NCI-H1092 (cell line): ENCODE measurements around the gene CHMP2B.

Experiments
- DNase-seq: peaks from one replicate; lab custom pipeline; 2025; lab: John Stamatoyannopoulos, UW

The CHMP2B gene, protein sequence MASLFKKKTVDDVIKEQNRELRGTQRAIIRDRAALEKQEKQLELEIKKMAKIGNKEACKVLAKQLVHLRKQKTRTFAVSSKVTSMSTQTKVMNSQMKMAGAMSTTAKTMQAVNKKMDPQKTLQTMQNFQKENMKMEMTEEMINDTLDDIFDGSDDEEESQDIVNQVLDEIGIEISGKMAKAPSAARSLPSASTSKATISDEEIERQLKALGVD

DNA sequence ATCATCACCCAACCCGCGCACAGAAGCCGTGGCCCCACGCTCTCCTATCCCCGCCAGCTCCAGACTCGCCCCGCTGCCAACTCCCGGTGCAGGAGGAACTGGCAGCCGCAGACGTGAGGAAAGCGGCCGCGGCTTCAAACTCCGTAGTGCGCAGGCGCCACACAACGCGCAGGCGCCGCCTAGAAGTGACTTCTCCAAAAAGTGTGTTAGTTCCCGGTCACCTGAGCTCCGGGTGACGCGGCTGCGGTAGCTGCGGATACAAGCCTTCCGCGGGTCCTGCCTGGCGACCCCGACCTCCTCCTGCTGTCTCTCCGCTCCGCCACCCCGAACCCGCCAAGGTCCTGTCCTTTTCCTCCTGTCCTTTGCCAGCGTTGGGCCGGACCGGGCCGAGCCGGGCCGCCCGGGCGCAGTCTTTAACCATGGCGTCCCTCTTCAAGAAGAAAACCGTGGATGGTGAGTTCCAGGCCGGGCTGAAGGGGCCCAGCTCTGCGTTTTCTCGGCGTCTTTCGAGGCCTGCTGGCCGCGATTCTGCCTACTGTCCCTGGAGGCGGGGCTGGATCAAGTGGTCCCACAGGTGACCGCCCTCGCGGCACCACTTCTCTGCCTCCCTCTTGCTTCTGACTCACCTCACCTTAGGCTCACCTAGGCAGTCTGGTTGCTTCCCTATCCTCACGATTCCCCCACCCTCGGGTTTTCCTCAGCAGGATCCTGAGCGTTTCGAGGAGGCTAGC is at the start of gene CHMP2B:
CHMP2B (plus strand) TSS at position 206 of the 731 bp plus-strand sequence; CDS start at position 420, 214 bp downstream.
- DNase-seq = peak; percentile 74

DNA sequence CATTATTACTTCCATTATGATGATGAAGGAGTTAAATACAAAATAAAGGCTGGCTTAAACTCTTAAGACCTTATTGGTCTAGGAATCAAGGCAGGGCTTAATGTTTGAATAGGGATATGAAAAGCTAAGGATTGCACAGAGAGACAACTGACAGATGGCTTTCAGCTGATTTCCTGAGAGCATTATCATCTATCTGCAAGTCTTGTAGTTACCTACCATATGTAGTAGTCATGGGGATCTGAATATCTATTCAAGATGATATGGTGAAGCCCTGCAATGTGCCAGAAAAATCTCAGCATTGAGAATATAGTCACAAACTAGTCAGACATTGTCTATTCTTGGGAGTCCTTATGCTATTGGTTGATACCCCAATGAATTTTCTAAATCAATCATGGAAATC is 47.5 kb upstream of the CHMP2B start:
- DNase-seq = no peak

DNA sequence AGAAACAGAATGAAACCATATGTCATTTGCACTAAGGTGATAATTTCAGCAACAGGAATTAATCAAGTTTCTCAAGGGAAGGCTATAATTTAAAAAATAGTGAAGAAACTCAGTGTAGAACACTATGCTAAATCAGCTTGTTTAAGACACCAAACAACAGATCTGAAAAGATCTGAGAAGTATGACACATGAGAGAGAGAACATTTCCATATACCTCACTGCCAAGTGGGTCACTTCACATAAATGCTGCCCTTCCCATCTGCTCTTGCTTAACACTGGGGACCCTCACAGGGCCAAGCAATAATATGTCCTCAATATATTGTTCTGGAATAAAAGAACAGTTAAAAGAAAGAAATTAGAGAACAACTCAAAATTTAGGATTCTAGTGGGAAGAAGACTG is 45.6 kb upstream of the CHMP2B start:
- no peak for DNase-seq

DNA sequence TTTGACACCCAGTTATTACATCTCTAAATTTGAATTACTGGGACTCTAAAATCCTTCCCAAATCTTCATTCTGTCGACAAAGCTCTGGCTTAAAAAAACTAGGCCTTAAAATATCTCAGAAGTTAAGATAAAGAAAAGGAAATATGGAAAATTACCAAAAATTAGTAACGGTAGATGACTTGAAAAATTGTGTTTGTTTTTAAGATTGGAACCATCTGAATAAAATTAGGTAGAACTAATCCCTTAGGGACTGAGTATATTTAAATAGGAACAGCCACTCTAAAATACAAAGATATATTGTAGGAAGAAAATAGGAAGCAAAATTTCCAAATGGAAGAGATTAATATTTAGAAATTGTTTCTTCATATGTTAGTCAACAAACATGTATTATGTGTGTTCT is 45.1 kb upstream of the CHMP2B start:
- no peak for DNase-seq

DNA sequence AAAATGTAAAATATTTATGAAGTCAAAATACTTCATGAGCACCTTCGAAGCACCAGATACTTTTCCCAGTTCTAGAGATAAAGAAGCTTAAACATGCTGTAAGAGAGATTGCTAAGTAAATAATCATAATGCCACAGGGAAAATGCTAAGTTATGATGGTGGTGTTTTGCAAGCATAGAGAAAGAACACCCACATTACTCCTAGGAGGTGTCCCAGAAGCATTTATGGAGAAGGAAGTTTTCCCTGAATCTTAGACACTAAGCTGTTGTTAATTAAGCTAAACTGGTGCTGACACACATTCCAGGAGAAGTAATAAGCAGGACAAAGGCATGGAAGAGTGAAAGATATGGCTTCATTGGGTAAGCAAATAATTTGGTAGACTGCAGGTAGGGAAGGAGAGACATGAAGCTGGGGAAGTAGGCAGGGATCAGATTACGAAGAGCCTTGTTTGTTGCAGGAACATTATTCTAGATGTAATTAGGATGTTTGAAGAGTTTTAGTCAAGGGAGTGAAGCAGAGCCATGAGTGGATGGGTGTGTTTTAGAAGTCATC is 40.4 kb upstream of the CHMP2B start:
- no peak for DNase-seq

DNA sequence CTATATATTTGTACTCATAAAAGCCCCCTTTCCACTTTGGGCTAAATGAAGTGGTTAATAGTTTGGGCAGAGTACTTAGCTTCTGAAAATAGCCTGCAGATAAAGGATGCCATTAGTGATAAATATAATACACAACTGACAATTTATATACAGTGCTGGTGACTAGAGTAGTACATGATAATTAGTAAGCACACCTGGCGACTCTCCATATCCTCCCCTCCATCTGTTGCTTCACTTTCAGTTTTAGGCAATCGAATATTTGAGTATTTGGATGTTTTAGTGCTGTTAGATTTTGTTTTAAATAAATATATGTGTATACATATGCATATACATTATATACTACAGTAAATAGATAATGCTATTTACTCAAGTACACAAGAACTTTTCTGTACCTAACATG is 35.9 kb upstream of the CHMP2B start:
- no peak for DNase-seq

DNA sequence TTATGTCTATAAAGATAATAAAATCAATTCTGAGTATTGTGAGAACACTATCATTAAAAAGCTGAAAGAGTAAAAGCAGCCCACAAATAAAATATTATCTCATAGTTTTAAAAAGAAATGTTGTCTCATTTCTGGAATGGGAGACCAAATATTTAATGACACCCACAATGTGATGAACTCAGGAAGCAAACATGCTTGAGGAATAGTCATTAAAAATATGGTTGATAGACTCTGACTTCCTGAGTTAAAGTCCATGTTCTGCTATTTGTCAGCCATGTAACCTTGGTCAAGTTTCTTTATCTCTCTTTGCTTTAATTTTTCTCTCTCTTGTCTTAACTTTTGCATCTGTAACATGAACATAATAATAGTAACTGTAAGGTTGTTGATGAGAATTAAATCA is 35.5 kb upstream of the CHMP2B start:
- DNase-seq = no peak

DNA sequence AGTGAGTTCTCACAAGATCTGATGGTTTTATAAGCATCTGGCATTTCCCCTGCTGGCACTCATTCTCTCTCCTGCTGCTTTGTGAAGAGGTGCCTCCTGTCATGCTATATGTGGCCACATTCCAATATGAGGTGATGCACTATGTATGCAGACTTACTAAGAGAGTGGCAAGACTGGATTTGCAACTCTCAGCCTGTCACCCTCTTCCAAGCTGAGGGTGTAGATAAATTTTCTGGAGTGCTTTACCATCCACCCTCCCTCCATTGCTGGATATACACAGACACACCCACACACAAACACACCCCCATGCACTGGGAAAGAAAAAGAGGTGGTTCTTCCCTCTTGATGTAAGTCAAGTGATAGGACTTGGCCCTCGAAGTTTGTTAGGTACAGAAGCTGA is 30.2 kb upstream of the CHMP2B start:
- DNase-seq = no peak

DNA sequence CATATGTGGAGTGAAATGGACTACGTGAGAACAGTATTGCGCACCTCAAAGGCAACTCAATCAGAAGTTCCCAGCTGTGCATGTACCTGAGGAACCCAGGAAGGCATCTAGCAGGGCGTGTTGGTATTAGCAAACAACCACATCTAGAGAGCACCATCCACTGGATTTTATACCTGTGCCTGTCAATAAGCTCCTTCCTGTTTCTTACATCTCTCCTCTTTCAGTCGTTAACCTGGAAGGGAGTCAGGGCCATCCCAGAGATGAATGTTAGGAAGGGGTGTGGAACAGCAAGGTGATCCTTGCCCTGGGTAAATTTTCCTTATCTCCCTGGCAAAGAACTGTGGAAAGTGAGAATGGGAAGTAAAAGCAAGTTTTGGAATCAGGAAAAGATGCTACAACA is 29.6 kb upstream of the CHMP2B start:
- DNase-seq = no peak

DNA sequence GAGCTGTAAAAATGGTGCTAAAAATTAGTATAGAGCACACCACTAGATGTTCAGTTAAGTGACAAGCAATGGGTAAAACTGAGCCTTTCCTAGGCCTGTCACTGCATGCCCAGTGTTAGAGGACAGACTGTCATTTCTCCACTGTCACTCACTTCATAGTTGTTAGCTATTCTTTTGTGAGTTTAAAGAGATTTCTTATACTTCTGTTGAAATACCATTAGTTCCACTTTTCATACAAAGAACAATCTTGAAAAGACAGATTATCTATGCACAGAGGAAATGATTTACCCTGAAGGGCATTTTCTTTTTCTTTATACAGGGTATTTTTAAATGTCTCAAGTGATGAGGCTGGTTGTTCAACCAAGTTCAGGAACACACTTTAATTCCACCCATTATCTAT is 28.3 kb upstream of the CHMP2B start:
- no peak for DNase-seq

DNA sequence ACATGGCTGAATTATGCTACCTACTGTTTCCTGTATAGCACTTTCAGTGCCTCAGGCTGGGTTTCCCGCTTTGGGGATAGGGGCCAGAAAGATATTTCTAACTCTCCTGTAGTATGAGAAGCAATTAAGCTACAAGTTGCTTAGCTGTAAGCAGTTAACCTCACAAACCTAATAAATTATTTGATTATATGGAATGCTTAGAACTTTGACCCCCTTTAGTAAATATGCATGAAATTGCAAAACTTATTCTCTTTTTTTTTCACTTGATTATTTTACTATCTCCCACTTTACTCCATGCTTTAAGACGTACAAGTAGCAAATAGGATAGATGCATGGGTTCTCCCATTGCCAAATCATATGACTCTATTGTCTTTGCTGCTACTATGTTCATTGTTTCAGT is 27.5 kb upstream of the CHMP2B start:
- no peak for DNase-seq

DNA sequence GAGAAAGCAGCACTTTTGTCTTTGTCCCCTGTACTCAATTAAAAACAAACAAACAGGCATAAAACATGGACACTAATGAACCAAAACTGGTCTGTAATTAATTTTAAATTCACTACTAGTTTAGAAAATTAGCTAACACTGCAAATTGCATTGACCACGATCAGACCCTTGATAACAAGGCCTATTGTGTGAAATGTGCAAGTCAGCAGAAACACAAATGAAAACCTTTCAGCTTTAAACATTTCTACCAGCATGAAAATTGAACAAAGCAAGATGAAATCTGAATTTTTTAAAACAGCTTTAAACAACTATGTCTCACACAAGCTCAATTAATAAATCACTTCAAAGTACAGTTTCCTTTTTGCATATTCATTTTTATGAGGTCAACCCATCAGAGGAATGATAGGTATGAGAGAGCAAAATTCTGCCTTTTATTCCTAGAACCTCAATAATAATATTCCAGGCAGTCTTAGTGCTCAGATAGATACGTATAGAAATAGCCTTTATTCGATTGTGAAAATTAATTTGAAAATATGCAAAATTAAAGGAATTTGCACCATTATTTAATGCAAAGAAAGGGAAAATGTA is 27.0 kb upstream of the CHMP2B start:
- no peak for DNase-seq

DNA sequence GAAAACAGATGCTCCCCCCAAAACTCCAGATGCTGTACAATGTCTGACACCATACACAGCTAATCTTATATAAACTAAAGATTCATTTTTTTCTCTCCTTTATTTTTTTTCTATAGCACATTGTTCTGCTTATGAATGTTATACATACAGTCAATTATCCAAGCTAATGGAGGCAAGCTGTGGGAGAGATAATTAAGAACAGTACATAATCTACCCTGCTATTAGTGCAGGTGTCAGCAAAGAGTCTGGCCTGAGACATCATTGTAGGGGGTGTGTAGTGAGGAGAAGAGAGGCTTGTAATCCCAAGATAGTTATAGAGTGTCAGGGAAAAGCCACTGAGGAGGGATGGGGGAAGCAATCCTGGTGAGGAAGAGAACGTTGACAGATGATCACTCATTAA is 25.4 kb upstream of the CHMP2B start:
- DNase-seq = no peak

DNA sequence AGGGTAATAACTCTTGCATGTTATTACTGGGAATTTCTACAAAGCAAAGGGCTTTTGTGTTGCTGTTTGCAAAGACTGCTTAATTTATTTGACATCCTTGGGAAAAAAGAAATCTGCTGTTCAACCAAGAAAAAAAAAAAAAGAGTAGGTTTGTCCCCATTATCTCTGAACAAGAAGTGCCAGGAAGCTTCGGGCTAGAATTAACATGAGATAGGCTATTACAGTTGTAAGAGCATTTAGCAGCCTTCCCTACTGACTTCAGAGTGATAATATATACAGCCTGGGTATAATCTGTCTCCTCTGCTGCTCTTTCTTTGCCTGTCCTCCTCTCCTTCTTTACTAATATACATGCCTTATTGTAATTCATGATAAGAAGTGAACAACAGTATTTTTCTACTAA is 23.3 kb upstream of the CHMP2B start:
- no peak for DNase-seq

DNA sequence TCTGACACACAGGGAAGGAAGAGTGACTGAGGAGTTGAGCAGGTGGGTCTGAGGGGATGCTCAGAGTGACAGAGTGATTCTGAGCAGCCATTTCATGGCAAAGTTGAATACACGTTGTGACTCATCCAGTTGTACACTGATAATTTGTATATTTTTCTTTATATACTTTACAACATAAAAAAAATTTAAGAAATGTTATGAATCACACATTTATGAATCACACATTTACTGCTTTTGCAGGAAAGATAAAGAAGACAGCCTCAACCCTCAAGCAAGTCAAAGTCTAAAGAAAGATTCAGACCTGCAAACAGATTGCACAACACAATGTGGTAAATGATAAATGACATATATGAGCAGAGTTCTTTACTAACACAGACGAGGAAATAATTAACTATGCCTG is 21.0 kb upstream of the CHMP2B start:
- no peak for DNase-seq

DNA sequence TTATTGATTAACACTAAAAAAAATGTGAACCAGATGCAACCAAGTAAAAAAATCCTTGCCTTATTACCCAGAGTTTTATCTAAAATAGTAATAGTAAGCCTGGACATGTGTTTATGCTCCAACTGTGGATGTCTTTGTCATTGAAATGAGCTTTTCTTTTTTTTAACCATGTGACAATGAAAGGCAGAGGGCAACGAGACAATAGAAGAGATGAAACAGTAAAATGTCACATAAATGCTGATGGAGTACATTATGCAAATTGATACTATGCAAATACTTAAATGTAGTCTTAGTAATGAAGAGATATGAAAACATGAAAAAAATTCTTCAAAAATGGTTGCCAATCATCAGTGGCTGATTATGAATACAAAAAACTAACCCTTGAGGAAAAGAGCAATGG is 20.5 kb upstream of the CHMP2B start:
- no peak for DNase-seq

DNA sequence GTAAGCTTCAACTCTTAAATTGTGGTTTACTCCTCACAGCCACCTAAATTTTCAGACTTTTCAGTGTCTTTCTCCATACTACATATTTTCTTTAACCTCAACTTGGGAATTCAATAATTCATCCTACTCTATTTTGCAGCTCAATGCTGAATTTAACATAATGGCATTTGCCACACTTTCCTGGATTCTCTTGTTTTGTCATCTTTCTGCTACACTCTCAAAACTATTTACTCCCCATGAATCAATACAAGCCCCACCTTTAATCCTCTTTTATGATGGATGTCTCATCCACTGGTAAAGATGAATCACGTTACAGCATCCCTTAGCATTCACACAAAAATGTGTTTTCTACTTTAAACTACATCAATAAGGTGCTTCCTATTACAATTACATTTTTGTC is 19.6 kb upstream of the CHMP2B start:
- DNase-seq = no peak

DNA sequence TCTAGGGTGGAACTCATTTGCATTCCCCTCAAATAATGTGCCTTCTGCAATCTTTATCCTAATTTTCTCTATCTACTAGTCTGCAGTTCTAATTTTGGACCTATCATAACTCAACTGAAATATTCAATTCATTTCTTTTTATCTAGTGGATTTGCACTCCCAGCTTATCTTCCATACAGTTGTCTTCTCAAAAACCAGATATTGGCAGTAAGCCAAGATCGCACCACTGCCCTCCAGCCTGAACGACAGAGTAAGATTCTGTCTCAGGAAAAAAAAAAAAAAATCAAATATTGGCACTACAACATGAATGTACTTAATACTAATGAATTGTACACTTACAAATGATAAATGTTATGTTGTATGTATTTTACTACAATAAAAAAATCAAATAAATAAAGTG is 18.0 kb upstream of the CHMP2B start:
- DNase-seq = no peak

DNA sequence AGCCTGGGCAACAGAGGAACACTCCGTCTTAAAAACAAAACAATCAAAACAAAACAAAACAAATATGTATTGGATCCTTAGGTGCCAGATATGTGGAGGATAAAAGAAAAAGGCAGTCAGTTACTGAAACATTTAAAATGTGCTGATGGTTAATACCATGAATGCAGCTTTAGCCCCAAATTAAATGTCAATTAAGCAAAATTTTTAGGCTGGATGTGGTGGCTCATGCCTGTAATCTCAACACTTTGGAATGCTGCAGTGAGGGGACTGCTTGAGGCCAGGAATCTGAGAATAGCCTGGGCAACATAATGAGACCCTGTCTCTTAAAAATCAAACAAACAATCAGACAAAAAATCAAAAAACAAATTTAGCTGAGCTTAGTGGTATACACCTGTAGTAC is 8.5 kb upstream of the CHMP2B start:
- no peak for DNase-seq

DNA sequence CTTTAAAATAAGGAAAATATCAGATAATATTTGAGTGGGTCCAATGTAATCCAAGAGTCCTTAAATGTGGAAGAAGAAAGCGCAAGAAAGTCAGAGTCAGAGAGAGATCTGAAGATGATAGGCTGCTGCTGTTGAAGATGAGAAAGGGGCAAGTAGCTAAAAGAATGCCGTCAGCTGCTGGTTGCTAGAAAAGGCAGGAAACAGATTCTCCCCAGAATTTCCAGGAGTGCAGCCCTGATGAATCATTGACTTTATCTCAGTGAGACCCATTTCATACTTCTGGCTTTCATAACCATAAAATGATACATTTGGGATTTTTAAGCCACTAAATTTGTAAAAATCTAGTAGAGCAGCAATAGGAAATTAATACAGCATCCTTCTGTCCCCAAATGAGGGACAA is 7.5 kb upstream of the CHMP2B start:
- no peak for DNase-seq

DNA sequence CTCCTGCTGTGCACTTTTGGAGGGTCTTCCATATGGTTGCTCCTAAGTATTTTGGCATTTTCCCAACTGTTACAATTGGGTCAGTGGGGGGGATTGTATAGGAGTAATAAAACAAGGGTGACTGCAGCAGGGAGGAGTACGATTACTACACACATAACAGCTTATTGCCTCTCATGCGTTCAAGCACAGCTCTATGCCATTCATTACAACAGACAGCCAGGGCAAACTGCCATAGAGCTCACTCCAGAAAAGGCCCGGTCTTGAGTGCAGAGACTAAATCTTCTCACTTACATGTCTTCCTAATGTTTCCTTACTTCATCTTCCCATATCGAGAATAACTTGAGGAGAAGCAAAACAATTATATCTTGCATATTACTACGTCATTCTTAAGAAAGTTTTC is 1.4 kb upstream of the CHMP2B start:
- DNase-seq = peak; percentile 26

DNA sequence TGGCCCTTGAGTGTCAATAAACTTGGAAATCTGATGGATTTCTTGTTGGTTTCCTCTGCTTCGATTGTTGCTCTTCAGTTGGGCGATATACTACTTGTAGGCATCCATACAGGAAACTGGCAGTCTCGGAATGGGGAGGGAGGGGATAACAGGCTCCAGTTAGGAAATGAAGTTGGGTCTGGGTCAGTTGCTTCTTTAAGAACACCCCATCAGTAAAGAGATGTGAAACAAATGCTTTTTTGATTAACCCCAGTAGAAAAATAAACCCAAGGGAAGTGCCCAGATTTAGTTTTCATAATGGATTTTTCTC is 681 bp downstream of the CHMP2B start:
- no peak for DNase-seq

DNA sequence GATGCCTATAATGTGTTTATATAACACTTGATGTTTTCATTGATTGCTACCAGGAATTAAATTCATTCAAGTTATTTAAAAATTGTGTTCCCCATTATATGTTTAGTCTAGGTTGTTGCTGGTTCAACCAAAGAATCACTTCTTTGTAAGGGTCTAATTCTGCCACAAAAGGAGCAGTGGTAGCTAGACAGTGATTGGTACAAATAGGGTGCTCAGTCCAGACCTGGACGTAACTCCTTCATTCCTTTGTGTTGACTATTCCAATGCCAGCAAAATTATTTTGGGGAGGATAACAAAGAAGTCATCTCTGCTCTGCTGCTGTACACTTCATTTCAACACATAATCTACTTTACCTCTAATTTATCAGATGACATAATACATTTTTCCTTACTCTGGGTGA is 1.2 kb downstream of the CHMP2B start:
- no peak for DNase-seq

DNA sequence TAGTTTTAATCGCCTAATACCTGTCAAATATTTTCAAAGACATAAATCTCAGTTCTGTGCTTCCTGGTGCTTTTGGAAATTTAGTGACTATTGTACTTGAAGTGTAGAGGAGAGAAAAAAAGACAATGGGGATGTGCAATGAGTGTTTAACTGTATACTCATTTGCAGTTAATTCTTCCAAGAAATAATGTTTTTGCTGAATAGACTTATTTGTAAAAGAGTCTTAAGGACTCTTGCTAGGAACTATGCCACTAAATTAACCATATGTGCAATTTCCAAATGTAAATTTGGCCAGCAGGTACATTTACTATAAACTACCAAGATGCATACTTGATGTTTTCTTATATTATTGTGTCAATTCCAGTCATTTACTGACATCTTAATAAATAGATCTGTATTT is 2.0 kb downstream of the CHMP2B start:
- DNase-seq = no peak
